ENCODE measurements around the gene PDE1C. TPM values are rescaled to one million over a fixed set of nuclear protein-coding genes. Genes with fewer than 3 reads are reported as not detected.

The PDE1C gene
- polyA plus RNA-seq, 1 of the 3 experiments (the other 2 are of a cell fraction), result 4.6 TPM

DNA sequence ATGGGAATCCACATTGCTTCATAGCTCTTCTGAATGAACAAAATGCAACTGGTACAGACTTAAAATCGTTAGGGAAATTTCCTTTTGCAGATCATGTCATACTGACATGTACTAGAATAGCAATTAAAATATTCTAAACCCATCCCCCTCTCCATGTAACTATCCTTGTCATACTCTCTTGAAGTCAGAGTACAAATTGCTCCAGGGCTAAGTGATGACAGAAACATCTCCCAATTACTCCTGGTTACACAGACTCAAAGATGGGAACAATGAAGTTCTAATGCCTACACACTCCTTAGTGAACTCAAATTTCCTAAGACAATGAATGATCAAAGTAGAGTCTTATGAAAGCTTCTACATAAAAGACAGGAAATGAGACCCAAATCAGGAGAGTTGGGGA is 87.2 kb downstream of the PDE1C start (continued):
- TF ChIP-seq, protein P1, sequence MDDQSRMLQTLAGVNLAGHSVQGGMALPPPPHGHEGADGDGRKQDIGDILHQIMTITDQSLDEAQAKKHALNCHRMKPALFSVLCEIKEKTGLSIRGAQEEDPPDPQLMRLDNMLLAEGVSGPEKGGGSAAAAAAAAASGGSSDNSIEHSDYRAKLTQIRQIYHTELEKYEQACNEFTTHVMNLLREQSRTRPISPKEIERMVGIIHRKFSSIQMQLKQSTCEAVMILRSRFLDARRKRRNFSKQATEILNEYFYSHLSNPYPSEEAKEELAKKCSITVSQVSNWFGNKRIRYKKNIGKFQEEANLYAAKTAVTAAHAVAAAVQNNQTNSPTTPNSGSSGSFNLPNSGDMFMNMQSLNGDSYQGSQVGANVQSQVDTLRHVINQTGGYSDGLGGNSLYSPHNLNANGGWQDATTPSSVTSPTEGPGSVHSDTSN (IDR thresholded peaks at IDR 0.05), result no peak
- TF ChIP-seq FOSL2 (IDR thresholded peaks at IDR 0.05; ENCODE audit: borderline replicate concordance, low read depth), result no peak

DNA sequence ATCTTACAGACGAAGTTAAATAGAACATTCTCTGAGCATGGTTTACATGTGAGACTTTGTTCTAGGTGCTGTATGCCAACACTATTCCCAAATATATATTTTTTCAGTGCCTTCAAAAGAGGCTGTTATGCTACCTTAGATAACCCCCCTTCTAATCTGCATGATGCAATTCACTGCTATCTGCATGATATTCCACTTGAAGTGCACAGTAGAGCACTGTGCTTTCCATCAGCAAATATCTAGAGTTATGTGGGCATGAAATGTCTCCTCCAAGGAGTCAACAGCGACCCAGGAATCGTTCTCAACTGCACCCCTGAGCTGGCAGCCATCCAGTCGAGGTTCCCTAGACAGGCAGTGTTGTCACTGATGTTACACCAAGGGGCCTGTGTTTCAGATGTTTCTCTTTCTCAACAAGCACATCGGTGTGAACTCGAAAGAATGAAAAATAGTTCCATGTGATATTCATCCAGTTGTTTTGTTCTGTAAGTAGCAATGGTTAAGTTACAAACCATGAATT is 88.3 kb downstream of the PDE1C start:
- Histone ChIP-seq H3K27ac (ENCODE audit: low read depth in 2 of 2, low read length in 1 of 2) (no peak overlapping the region), H3K27me3 (ENCODE audit: insufficient read depth) (no peaks in the 10 kb centered on the region), H3K9me3 (no peaks in the 10 kb centered on the region), H3K79me2 (ENCODE audit: insufficient read depth) (no peaks in the 10 kb centered on the region), H2AFZ (ENCODE audit: low read depth) (no peak overlapping the region), H3K9me2 (no peaks in the 10 kb centered on the region), H3K4me3 (ENCODE audit: low read depth in 2 of 2, low read length in 1 of 2) (no peak overlapping the region), H3K4me2 (no peak overlapping the region), H3K9ac (no peak overlapping the region), H3K4me1 (ENCODE audit: control insufficient read depth in 1 of 2, insufficient read depth in 2 of 2, low read depth in 1 of 2, low read length in 1 of 2) (no peaks in the 10 kb centered on the region), H4K20me1 (ENCODE audit: insufficient read depth) (no peaks in the 10 kb centered on the region), H3K36me3 (replicated peaks in 1 of 2; ENCODE audit: control insufficient read depth in 1 of 2, insufficient read depth in 2 of 2, low read length in 1 of 2) (no peaks in the 10 kb centered on the region), H3F3A (replicated peaks; ENCODE audit: insufficient read depth) (no peaks in the 10 kb centered on the region)
- no peak for DNase-seq
- POLR2A ChIA-PET, result no interaction called here
- TF ChIP-seq POLR2AphosphoS5 (IDR thresholded peaks at IDR 0.05; ENCODE audit: low read depth, low read length), result no peak
- TF ChIP-seq RCOR1 (IDR thresholded peaks at IDR 0.05; ENCODE audit: low read length), result no peak
- TF ChIP-seq, protein P1 (IDR thresholded peaks at IDR 0.05), result no peak
- TF ChIP-seq RFX5 (IDR thresholded peaks at IDR 0.05; ENCODE audit: low read length), result no peak
- TF ChIP-seq SIN3A (IDR thresholded peaks at IDR 0.05; ENCODE audit: borderline replicate concordance, low read depth, low read length), result no peak
- TF ChIP-seq, protein P2, sequence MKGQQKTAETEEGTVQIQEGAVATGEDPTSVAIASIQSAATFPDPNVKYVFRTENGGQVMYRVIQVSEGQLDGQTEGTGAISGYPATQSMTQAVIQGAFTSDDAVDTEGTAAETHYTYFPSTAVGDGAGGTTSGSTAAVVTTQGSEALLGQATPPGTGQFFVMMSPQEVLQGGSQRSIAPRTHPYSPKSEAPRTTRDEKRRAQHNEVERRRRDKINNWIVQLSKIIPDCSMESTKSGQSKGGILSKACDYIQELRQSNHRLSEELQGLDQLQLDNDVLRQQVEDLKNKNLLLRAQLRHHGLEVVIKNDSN (IDR thresholded peaks at IDR 0.05; ENCODE audit: borderline replicate concordance, low read depth), result no peak
- no peak for TF ChIP-seq MEF2A (IDR thresholded peaks at IDR 0.05; ENCODE audit: borderline replicate concordance, low read depth)
- no peak for TF ChIP-seq GABPA (IDR thresholded peaks at IDR 0.05; ENCODE audit: low read depth)
- TF ChIP-seq, protein P3, sequence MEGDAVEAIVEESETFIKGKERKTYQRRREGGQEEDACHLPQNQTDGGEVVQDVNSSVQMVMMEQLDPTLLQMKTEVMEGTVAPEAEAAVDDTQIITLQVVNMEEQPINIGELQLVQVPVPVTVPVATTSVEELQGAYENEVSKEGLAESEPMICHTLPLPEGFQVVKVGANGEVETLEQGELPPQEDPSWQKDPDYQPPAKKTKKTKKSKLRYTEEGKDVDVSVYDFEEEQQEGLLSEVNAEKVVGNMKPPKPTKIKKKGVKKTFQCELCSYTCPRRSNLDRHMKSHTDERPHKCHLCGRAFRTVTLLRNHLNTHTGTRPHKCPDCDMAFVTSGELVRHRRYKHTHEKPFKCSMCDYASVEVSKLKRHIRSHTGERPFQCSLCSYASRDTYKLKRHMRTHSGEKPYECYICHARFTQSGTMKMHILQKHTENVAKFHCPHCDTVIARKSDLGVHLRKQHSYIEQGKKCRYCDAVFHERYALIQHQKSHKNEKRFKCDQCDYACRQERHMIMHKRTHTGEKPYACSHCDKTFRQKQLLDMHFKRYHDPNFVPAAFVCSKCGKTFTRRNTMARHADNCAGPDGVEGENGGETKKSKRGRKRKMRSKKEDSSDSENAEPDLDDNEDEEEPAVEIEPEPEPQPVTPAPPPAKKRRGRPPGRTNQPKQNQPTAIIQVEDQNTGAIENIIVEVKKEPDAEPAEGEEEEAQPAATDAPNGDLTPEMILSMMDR (IDR thresholded peaks at IDR 0.05), result no peak
- TF ChIP-seq, protein P4, sequence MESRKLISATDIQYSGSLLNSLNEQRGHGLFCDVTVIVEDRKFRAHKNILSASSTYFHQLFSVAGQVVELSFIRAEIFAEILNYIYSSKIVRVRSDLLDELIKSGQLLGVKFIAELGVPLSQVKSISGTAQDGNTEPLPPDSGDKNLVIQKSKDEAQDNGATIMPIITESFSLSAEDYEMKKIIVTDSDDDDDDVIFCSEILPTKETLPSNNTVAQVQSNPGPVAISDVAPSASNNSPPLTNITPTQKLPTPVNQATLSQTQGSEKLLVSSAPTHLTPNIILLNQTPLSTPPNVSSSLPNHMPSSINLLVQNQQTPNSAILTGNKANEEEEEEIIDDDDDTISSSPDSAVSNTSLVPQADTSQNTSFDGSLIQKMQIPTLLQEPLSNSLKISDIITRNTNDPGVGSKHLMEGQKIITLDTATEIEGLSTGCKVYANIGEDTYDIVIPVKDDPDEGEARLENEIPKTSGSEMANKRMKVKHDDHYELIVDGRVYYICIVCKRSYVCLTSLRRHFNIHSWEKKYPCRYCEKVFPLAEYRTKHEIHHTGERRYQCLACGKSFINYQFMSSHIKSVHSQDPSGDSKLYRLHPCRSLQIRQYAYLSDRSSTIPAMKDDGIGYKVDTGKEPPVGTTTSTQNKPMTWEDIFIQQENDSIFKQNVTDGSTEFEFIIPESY (IDR thresholded peaks at IDR 0.05; ENCODE audit: borderline replicate concordance, low read depth), result no peak
- TF ChIP-seq RAD21 (IDR thresholded peaks at IDR 0.05; ENCODE audit: low read length), result no peak
- no peak for TF ChIP-seq RXRA (IDR thresholded peaks at IDR 0.05; ENCODE audit: borderline replicate concordance, low read depth)
- no peak for TF ChIP-seq GATA2 (CRISPR knock-in tag; IDR thresholded peaks at IDR 0.05)
- TF ChIP-seq NFIC (IDR thresholded peaks at IDR 0.05; ENCODE audit: borderline replicate concordance), result no peak
- no peak for TF ChIP-seq NRF1 (IDR thresholded peaks at IDR 0.05; ENCODE audit: low read depth, low read length)
- CTCF ChIA-PET, result no interaction called here
- 13% methylated on average over 6 of the region's 6 CpGs for WGBS (ENCODE audit: low lambda C conversion rate)

Measured in SK-N-SH (cell line).